Measurements from ENCODE around the gene TACR2. TPM values are rescaled to one million over a fixed set of nuclear protein-coding genes. Genes with fewer than 3 reads are reported as not detected.

TACR2 gene
- total and polyA plus RNA-seq, 2 of the 13 experiments (the other 11 are each of a cell fraction or from before 2014, with no cell fraction given) = 0.04 TPM; not detected in 1

GRCh38 chr10:69403066-69403465 is 13.7 kb downstream of the TACR2 start:
- no peak overlapping the region for H3K4me2 ChIP-seq (ENCODE audit: low read depth, low read length)
- ATAC-seq = no peak
- no TSS peak for BruUV-seq (replicated peaks)
- no CpG with 5 or more reads among the region's 1 CpG for WGBS (ENCODE audit: low lambda C conversion rate)
- TF ChIP-seq FOXA1 (IDR thresholded peaks at IDR 0.05) = no peak
- no peak for TF ChIP-seq FOXA1 (CRISPR knock-in tag; IDR thresholded peaks at IDR 0.05)
- no peak for TF ChIP-seq ZNF879 (CRISPR knock-in tag; IDR thresholded peaks at IDR 0.05)
- TF ChIP-seq ZFP36L2 (CRISPR knock-in tag; IDR thresholded peaks at IDR 0.05) = no peak
- TF ChIP-seq ZNF556 (CRISPR knock-in tag; IDR thresholded peaks at IDR 0.05; ENCODE audit: borderline replicate concordance) = no peak
- no peak for TF ChIP-seq ZNF414 (CRISPR knock-in tag; IDR thresholded peaks at IDR 0.05)
- no peak for TF ChIP-seq U2AF1 (optimal IDR thresholded peaks at IDR 0.05; ENCODE audit: low read depth, low read length)
- TF ChIP-seq KLF15 (CRISPR knock-in tag; IDR thresholded peaks at IDR 0.05; ENCODE audit: borderline replicate concordance) = no peak
- TF ChIP-seq LRRFIP1 (CRISPR knock-in tag; conservative IDR thresholded peaks at IDR 0.05) = no peak
- in situ Hi-C loops (cut with HindIII; ENCODE audit: extremely low pct_ligation_motif_present, low pct_unique_long_range_greater_than_20kb) (no loop called here), intact Hi-C loops (cut with micrococcal nuclease; ENCODE audit: unreplicated experiment) (no loop called here)
- ChIA-PET CTCF (ENCODE audit: low intra/inter-chr PET ratio, low total read pairs) (no interaction called here), POLR2A (no interaction called here)
- H3K79me2 ChIP-seq (ENCODE audit: insufficient read depth, low read length) = no peaks in the 10 kb centered on the region
- no peaks in the 10 kb centered on the region for H3K9me3 ChIP-seq (ENCODE audit: low read length)
- H3K9ac ChIP-seq (ENCODE audit: insufficient read depth, low read depth, low read length) = no peak overlapping the region
- H2AFZ ChIP-seq (ENCODE audit: low read length) = no peak overlapping the region
- FAIRE-seq = no peak
- DNase-seq (ENCODE audit: low spot score) = no peak
- H4K20me1 ChIP-seq (ENCODE audit: insufficient read depth, low read length) = no peaks in the 10 kb centered on the region
- H3K27me3 ChIP-seq (ENCODE audit: control insufficient read depth in 1 of 2, insufficient read depth in 2 of 2, low read length in 2 of 2) = peaks cover 0 to 15% of the 10 kb centered on the region in 2 experiments; a peak in 1 of 5 replicates
- H3K27ac ChIP-seq (ENCODE audit: extremely low read length, insufficient read depth, low read length) = no peak overlapping the region
- H3K36me3 ChIP-seq (replicated peaks in 1 of 2; ENCODE audit: control insufficient read depth in 1 of 2, insufficient read depth in 2 of 2, low read length in 2 of 2) = no peaks in the 10 kb centered on the region
- peaks cover 3% of the 10 kb centered on the region for H3K4me1 ChIP-seq (ENCODE audit: insufficient read depth, low read length)
- H3K4me3 ChIP-seq (replicated peaks in 1 of 3; ENCODE audit: insufficient read depth in 1 of 3, low read depth in 2 of 3, low read length in 3 of 3) = no peak overlapping the region

Data from HepG2 (cell line).